K562 (cell line): ENCODE data around the gene TINCR. TPM values are rescaled to one million over a fixed set of nuclear protein-coding genes. Genes with fewer than 3 reads are reported as not detected.

Source experiments
- ATAC-seq: fragments of 200-7000 bp; cut with Tn5 transposase; 3 replicates; pipeline ENCODE4 v1.9.1; 2020; ENCODE audit warnings: moderate library complexity
- BruUV-seq: library from RNA; stranded (reverse); fragments of 400-500 nt; replicated peaks from 2 replicates; lab custom pipeline; 2021; lab: Mats Ljungman, UMichigan
- CTCF ChIA-PET: fragments of 300-600 bp; formaldehyde crosslinking; extraction: SDS; loops from one replicate; lab custom pipeline; 2021; ENCODE audit warnings: low intra/inter-chr PET ratio; lab: Yijun Ruan, JAX
- POLR2A ChIA-PET: fragments of 300-600, 350-650 bp; sonication (Branson Sonifier 250); formaldehyde crosslinking; extraction: SDS; loops from one replicate; lab custom pipeline; 2021; ENCODE audit warnings: antibody characterized with exemption, inconsistent platforms; lab: Yijun Ruan, JAX
- DNase-seq, 4 experiments: peaks; one replicate each; pipeline versions ENCODE4 v3.0.0 to v3.0.0-alpha.2; 2011 to 2018; ENCODE audit warnings: low spot score in 3 of 4, mixed read lengths in 3 of 4; ENCODE audit errors: extremely low read depth in 1 of 4
- FAIRE-seq: peaks from 2 replicates; lab custom pipeline; 2011; peaks lifted over from hg19 to GRCh38; lab: Jason Lieb, UNC
- H2AFZ ChIP-seq: 2 replicates; pipeline ENCODE4 v1.6.0; 2011; ENCODE audit warnings: low read depth, low read length, control low read depth, inconsistent platforms
- H3K27ac ChIP-seq: fragments of 200-600 bp; 3 replicates; pipeline ENCODE4 v1.8.0; 2011; ENCODE audit warnings: low read depth, mild to moderate bottlenecking, control low read depth, inconsistent platforms, low read length, moderate library complexity, mixed read lengths; ENCODE audit errors: extremely low read depth
- H3K27me3 ChIP-seq, 2 experiments: fragments of 300-600 bp in 1 of 2; 2 replicates in 1 of 2; 3 replicates in 1 of 2; pipeline versions ENCODE4 v1.6.0 to v1.8.0; 2011; ENCODE audit warnings: inconsistent platforms in 2 of 2, low read length in 2 of 2, mild to moderate bottlenecking in 1 of 2, mixed read lengths in 1 of 2, moderate library complexity in 1 of 2; ENCODE audit not compliant: control insufficient read depth in 2 of 2, insufficient read depth in 2 of 2
- H3K36me3 ChIP-seq: fragments of 300-600 bp; 3 replicates; pipeline ENCODE4 v1.8.0; 2011; ENCODE audit warnings: mild to moderate bottlenecking, low read length, inconsistent platforms; ENCODE audit not compliant: control insufficient read depth, insufficient read depth
- H3K4me1 ChIP-seq, 2 experiments: fragments of 200-600 bp in 1 of 2; replicated peaks in 1 of 2; 2 replicates in 1 of 2; 3 replicates in 1 of 2; pipeline versions ENCODE4 v1.5.1 to v1.8.0; 2011; ENCODE audit warnings: inconsistent platforms in 2 of 2, low read length in 2 of 2, mild to moderate bottlenecking in 1 of 2, mixed read lengths in 1 of 2, moderate library complexity in 1 of 2; ENCODE audit not compliant: control insufficient read depth in 2 of 2, insufficient read depth in 2 of 2
- H3K4me2 ChIP-seq: 2 replicates; pipeline ENCODE4 v1.6.1; 2011; ENCODE audit warnings: low read length, control low read depth, inconsistent platforms, mixed read lengths; ENCODE audit not compliant: insufficient read depth
- H3K4me3 ChIP-seq: fragments of 200-600 bp; sonication (generic), shearing (Covaris generic); 2 replicates; pipeline ENCODE4 v1.5.1; 2016; ENCODE audit warnings: control low read depth, inconsistent platforms
- H3K79me2 ChIP-seq: fragments of 200-600 bp; 3 replicates; pipeline ENCODE4 v1.8.0; 2011; ENCODE audit warnings: low read length, inconsistent platforms; ENCODE audit not compliant: control insufficient read depth, insufficient read depth
- H3K9ac ChIP-seq, 2 experiments: 2 replicates each; pipeline versions ENCODE4 v1.6.0 to v1.6.1; 2011; ENCODE audit warnings: low read depth in 2 of 2, low read length in 2 of 2, control low read depth in 1 of 2, inconsistent platforms in 1 of 2, mild to moderate bottlenecking in 1 of 2, mixed read lengths in 1 of 2; ENCODE audit not compliant: insufficient read depth in 1 of 2
- H3K9me1 ChIP-seq: one replicate; pipeline ENCODE4 v1.6.0; 2011; ENCODE audit warnings: inconsistent platforms, mild to moderate bottlenecking, low read length, moderate library complexity; ENCODE audit not compliant: control insufficient read depth, insufficient read depth
- H3K9me3 ChIP-seq: replicated peaks from 2 replicates; pipeline ENCODE4 v1.5.1; 2011; ENCODE audit warnings: low read depth, low read length, inconsistent platforms; ENCODE audit not compliant: control insufficient read depth, insufficient read depth
- H4K20me1 ChIP-seq: replicated peaks from 2 replicates; pipeline ENCODE4 v1.6.1; 2011; ENCODE audit warnings: low read length, inconsistent platforms, mixed read lengths; ENCODE audit not compliant: control insufficient read depth, insufficient read depth
- AFF4 ChIP-seq: sonication (generic); formaldehyde crosslinking; IDR thresholded peaks from 2 replicates; pipeline ENCODE4 v1.8.0; 2023; ENCODE audit warnings: mild to moderate bottlenecking, missing genetic modification reagents
- ARHGAP35 ChIP-seq: fragments of 450-650 bp; IDR thresholded peaks from 2 replicates; pipeline ENCODE4 v1.6.1; 2018; ENCODE audit not compliant: partially characterized antibody
- GTF2F1 ChIP-seq: IDR thresholded peaks from 2 replicates; pipeline ENCODE4 v1.6.1; 2011; ENCODE audit warnings: low read depth, low read length, improper control_type of control experiment
- MCM2 ChIP-seq: fragments of 450-650 bp; IDR thresholded peaks from 2 replicates; pipeline ENCODE4 v1.6.1; 2017; ENCODE audit warnings: low read depth, mild to moderate bottlenecking
- NFIX ChIP-seq: fragments of 250-450 bp; sonication (Bioruptor Pico); IDR thresholded peaks from 2 replicates; pipeline ENCODE4 v1.4.0; 2020; ENCODE audit warnings: low read depth, mild to moderate bottlenecking, moderate library complexity
- SETDB1 ChIP-seq: IDR thresholded peaks from one replicate; pipeline ENCODE4 v1.6.1; 2012; ENCODE audit warnings: low read length, control low read depth, inconsistent platforms
- TEAD1 ChIP-seq, 2 experiments: fragments of 450-650 bp in 1 of 2; sonication (generic) in 1 of 2; formaldehyde crosslinking; IDR thresholded peaks; 2 replicates each; pipeline versions ENCODE4 v1.4.0 to v1.8.0; 2020 to 2022; ENCODE audit warnings: mild to moderate bottlenecking in 2 of 2, missing genetic modification reagents in 1 of 2
- THRAP3 ChIP-seq: fragments of 450-650 bp; IDR thresholded peaks from 2 replicates; pipeline ENCODE4 v1.6.1; 2016; ENCODE audit warnings: mild to moderate bottlenecking, inconsistent platforms, borderline replicate concordance
- ZBTB11 ChIP-seq, 3 experiments: fragments of 200-800 bp in 1 of 3; fragments of 250-450 bp in 1 of 3; fragments of 450-650 bp in 1 of 3; sonication (Bioruptor Pico) in 1 of 3; sonication (Bioruptor generic) in 1 of 3; formaldehyde crosslinking in 1 of 3; IDR thresholded peaks; 2 replicates each; pipeline versions ENCODE4 v1.6.1 to v1.8.0; 2016 to 2022; ENCODE audit warnings: mild to moderate bottlenecking in 2 of 3, missing genetic modification characterization in 2 of 3, missing compliant biosample characterization in 1 of 3, moderate library complexity in 1 of 3
- ZBTB5 ChIP-seq: fragments of 450-650 bp; IDR thresholded peaks from 2 replicates; pipeline ENCODE4 v1.6.1; 2017; ENCODE audit warnings: antibody characterized with exemption
- ZNF282 ChIP-seq: sonication (generic); formaldehyde crosslinking; IDR thresholded peaks from 2 replicates; pipeline ENCODE4 v1.8.1; 2023; ENCODE audit warnings: missing genetic modification reagents
- WGBS: fragments of 100-300 bp; shearing (Covaris generic); methylation state at CpG from one replicate; pipeline ENCODE4 v1.1.6; 2016; ENCODE audit warnings: low coverage, mixed read lengths; ENCODE audit not compliant: insufficient coverage; ENCODE audit errors: missing lambda C conversion rate; 5-methylcytosine and 5-hydroxymethylcytosine counted together
- in situ Hi-C: fragments of 300-500 bp; cut with MboI; formaldehyde crosslinking; loops from 4 replicates; pipeline ENCODE4 v1.15.0; 2018; ENCODE audit warnings: inconsistent platforms, mixed read lengths
- intact Hi-C: fragments of 100-400 bp; cut with micrococcal nuclease; formaldehyde crosslinking; loops from 2 replicates; pipeline ENCODE4 v1.14.2; 2022
- polyA plus RNA-seq, 8 experiments: library from polyadenylated mRNA; depleted of rRNA in 4 of 8; stranded (reverse) in 5 of 8; unstranded in 3 of 8; fragments of >200 nt; fragmentation: Nextera tagmentation in 2 of 8; fragmentation: Illumina TruSeq in 1 of 8; extraction: Ambion mirVana in 2 of 8; extraction: Trizol in 1 of 8; gene quantifications; 2 replicates each; pipeline versions ENCODE4 v1.2.1 to v1.2.3, GENCODE V29; 2011 to 2014; ENCODE audit warnings: inconsistent platforms in 1 of 8, missing spikeins in 1 of 8
- total RNA-seq, 7 experiments: library from RNA; depleted of rRNA in 6 of 7; stranded (reverse); fragments of >200 nt in 6 of 7; fragmentation: Illumina TruSeq in 2 of 7; extraction: Trizol in 2 of 7; gene quantifications; 2 replicates each; pipeline versions ENCODE4 v1.2.1 to v1.2.3, GENCODE V29; 2011 to 2021; ENCODE audit warnings: low replicate concordance in 1 of 7

The TINCR gene
- total and polyA plus RNA-seq, 9 of the 15 experiments (the other 6 are each of a cell fraction or from before 2014, with no cell fraction given): 0.03 to 0.24 (median 0.09) TPM; not detected in 1

GRCh38 chr19:5595745-5596144 lies 28.0 kb upstream of the TINCR start:
- ATAC-seq (no peak), FAIRE-seq (no peak), DNase-seq (no peak)
- Histone ChIP-seq H3K27ac (no peak overlapping the region), H3K9me1 (no peaks in the 10 kb centered on the region), H3K36me3 (peaks cover 98% of the 10 kb centered on the region), H3K4me3 (no peak overlapping the region), H4K20me1 (peaks cover 5% of the 10 kb centered on the region; the same call in 1 of the 2 replicates), H3K9me3 (no peaks in the 10 kb centered on the region), H3K4me2 (no peak overlapping the region), H3K9ac (no peak overlapping the region), H2AFZ (no peak overlapping the region), H3K27me3 (no peaks in the 10 kb centered on the region), H3K4me1 (peaks cover 0 to 9% of the 10 kb centered on the region in 2 experiments; a peak in 1 of 5 replicates), H3K79me2 (0 out of 3 replicates have a peak, but pooled peaks cover 4% of the 10 kb centered on the region)
- WGBS: 96% methylated on average over 9 of the region's 9 CpGs
- CTCF ChIA-PET: no interaction called here
- in situ Hi-C loops (no loop called here), intact Hi-C loops (no loop called here)
- TF ChIP-seq AFF4 (CRISPR knock-in tag) (no peak), GTF2F1 (no peak), MCM2 (no peak), ZNF282 (no peak), ZBTB5 (no peak), TEAD1 (CRISPR knock-in tag; IDR thresholded peaks at IDR 0.05) (no peak), THRAP3 (no peak), NFIX (CRISPR knock-in tag) (no peak), ZBTB11 (CRISPR knock-in tag; IDR thresholded peaks at IDR 0.05) (no peak), ARHGAP35 (no peak), SETDB1 (no peak)
- POLR2A ChIA-PET: interaction anchor here (1.2 kb wide), 1 partner anchor 11 kb away, joined by 3 read pairs; no protein-coding TSS in a partner anchor
- BruUV-seq: no TSS peak
